Endodermal cell (in vitro differentiated cells): ENCODE data around the gene ERGIC3. TPM values are rescaled to one million over a fixed set of nuclear protein-coding genes. Genes with fewer than 3 reads are reported as not detected.

Source experiments
- DNase-seq: peaks from one replicate; pipeline ENCODE4 v3.0.0-alpha.2; 2017
- H3K27ac ChIP-seq: 2 replicates; pipeline ENCODE4 v1.5.1; 2013; ENCODE audit warnings: mild to moderate bottlenecking, low read depth, low read length, moderate library complexity
- H3K27me3 ChIP-seq: 2 replicates; pipeline ENCODE4 v1.6.1; 2013; ENCODE audit warnings: mild to moderate bottlenecking, low read length, moderate library complexity; ENCODE audit not compliant: insufficient read depth, control insufficient read depth, poor library complexity, severe bottlenecking
- H3K36me3 ChIP-seq: 2 replicates; pipeline ENCODE4 v1.7.0; 2013; ENCODE audit warnings: mild to moderate bottlenecking, low read length, moderate library complexity; ENCODE audit not compliant: control insufficient read depth, insufficient read depth
- H3K4me1 ChIP-seq: one replicate; pipeline ENCODE4 v1.7.0; 2013; ENCODE audit warnings: low read length; ENCODE audit not compliant: control insufficient read depth, insufficient read depth
- H3K4me3 ChIP-seq: 2 replicates; pipeline ENCODE4 v1.5.1; 2013; ENCODE audit warnings: mild to moderate bottlenecking, low read length, moderate library complexity
- H3K9ac ChIP-seq: 2 replicates; pipeline ENCODE4 v1.6.1; 2013; ENCODE audit warnings: mild to moderate bottlenecking, low read length, moderate library complexity; ENCODE audit not compliant: poor library complexity, severe bottlenecking; ENCODE audit errors: extremely low read depth
- H3K9me3 ChIP-seq: 2 replicates; pipeline ENCODE4 v1.6.1; 2013; ENCODE audit warnings: mild to moderate bottlenecking, low read length, moderate library complexity; ENCODE audit not compliant: control insufficient read depth
- H3K27ac Mint-ChIP-seq: 2 replicates; pipeline ENCODE4 v1.8.0; 2020; ENCODE audit warnings: mixed read lengths
- H3K27me3 Mint-ChIP-seq: 2 replicates; pipeline ENCODE4 v1.8.0; 2021; ENCODE audit warnings: mild to moderate bottlenecking, mixed read lengths; ENCODE audit not compliant: insufficient read depth
- H3K36me3 Mint-ChIP-seq: 2 replicates; pipeline ENCODE4 v1.8.0; 2020; ENCODE audit warnings: low read depth, mixed read lengths
- H3K4me1 Mint-ChIP-seq: 2 replicates; pipeline ENCODE4 v1.8.0; 2020; ENCODE audit warnings: mixed read lengths
- H3K4me3 Mint-ChIP-seq: 2 replicates; pipeline ENCODE4 v1.8.0; 2020; ENCODE audit warnings: mild to moderate bottlenecking, moderate library complexity, mixed read lengths
- H3K9me3 Mint-ChIP-seq: 2 replicates; pipeline ENCODE4 v1.8.0; 2020; ENCODE audit warnings: mild to moderate bottlenecking, mixed read lengths
- WGBS, 2 experiments: methylation state at CpG; one replicate each; pipeline versions ENCODE4 v1.1.5 to v1.1.7; 2013; ENCODE audit warnings: missing lambda C conversion rate in 2 of 2, mixed read lengths in 1 of 2; ENCODE audit not compliant: insufficient coverage in 1 of 2, insufficient read length in 1 of 2; 5-methylcytosine and 5-hydroxymethylcytosine counted together
- total RNA-seq, 2 donors: library from RNA; stranded (reverse); fragmentation: NEBNext Ultra II Directional in 1 of 2; extraction: Animal tissue kit (Norgen Biotek cat#: 25700) in 1 of 2; gene quantifications; 2 replicates in 1 of 2; 3 replicates in 1 of 2; pipeline ENCODE4 v1.2.1, GENCODE V29; 2021
- TF ChIP-seq, protein P1 (sequence below): fragments of 200-600 bp; sonication (generic); conservative IDR thresholded peaks from 2 replicates; pipeline ENCODE4 v1.5.0; 2021; ENCODE audit warnings: antibody characterized with exemption, mild to moderate bottlenecking

Gene ERGIC3
- total RNA-seq, 2 donors from 2014 or later: 217 to 230 TPM

DNA sequence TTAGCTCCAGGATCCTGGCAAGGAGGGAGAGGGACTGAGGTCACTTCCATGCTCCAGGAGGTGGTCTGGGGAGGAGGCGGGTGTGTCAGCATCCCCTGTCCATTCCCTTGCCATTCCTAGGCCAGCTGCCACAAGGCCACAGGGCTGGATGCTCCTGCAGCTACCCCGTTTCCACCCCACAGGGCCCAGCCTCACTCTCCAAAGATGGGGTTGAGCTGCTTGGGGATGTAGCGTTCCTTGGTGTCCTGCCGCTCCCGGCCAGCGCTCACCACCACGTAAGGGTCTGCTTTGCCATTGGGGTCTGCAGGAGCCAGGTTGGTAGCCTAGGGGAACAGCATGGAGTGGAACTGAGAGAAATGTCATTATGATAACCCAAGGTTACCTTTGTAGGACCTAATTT is 23.0 kb downstream of the ERGIC3 start:
- no peaks in the 10 kb centered on the region for H3K4me1 Mint-ChIP-seq
- Histone ChIP-seq H3K36me3 (no peaks in the 10 kb centered on the region), H3K27me3 (no peaks in the 10 kb centered on the region), H3K27ac (no peak overlapping the region), H3K4me1 (no peaks in the 10 kb centered on the region), H3K9ac (no peak overlapping the region), H3K4me3 (no peak overlapping the region), H3K9me3 (no peaks in the 10 kb centered on the region)
- no peaks in the 10 kb centered on the region for H3K9me3 Mint-ChIP-seq
- H3K27me3 Mint-ChIP-seq: no peaks in the 10 kb centered on the region
- H3K4me3 Mint-ChIP-seq: no peak overlapping the region
- H3K27ac Mint-ChIP-seq: no peak overlapping the region
- no peak for DNase-seq
- WGBS, 2 experiments: 96 to 97% methylated on average over 4 to 7 of the region's 7 CpGs
- H3K36me3 Mint-ChIP-seq: no peaks in the 10 kb centered on the region
- TF ChIP-seq, protein P1, sequence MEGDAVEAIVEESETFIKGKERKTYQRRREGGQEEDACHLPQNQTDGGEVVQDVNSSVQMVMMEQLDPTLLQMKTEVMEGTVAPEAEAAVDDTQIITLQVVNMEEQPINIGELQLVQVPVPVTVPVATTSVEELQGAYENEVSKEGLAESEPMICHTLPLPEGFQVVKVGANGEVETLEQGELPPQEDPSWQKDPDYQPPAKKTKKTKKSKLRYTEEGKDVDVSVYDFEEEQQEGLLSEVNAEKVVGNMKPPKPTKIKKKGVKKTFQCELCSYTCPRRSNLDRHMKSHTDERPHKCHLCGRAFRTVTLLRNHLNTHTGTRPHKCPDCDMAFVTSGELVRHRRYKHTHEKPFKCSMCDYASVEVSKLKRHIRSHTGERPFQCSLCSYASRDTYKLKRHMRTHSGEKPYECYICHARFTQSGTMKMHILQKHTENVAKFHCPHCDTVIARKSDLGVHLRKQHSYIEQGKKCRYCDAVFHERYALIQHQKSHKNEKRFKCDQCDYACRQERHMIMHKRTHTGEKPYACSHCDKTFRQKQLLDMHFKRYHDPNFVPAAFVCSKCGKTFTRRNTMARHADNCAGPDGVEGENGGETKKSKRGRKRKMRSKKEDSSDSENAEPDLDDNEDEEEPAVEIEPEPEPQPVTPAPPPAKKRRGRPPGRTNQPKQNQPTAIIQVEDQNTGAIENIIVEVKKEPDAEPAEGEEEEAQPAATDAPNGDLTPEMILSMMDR: no peak

DNA sequence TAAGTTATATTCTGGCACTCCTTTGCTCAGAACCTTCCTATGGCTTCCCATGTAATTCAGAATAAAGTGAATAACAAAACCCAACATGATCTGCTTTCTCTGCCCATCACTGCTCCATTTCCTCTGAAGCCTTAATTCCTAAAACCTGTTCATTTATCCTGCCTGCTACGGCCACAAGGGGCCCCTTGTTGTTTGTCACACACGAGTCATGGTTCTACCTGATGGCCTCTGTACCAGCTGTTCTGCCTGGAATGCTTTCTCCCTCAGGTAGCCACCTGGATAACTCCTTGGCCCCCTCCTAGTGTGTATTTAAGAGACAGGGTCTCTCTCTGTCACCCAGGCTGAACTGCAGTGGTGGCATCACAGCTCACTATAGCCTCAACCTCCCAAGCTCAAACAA is 26.8 kb downstream of the ERGIC3 start:
- no peak overlapping the region for H3K4me3 Mint-ChIP-seq
- Histone ChIP-seq H3K27ac (no peak overlapping the region), H3K4me3 (no peak overlapping the region), H3K9ac (no peak overlapping the region), H3K4me1 (no peaks in the 10 kb centered on the region), H3K27me3 (no peaks in the 10 kb centered on the region), H3K9me3 (no peaks in the 10 kb centered on the region), H3K36me3 (no peaks in the 10 kb centered on the region)
- H3K4me1 Mint-ChIP-seq: no peaks in the 10 kb centered on the region
- H3K27ac Mint-ChIP-seq: no peak overlapping the region
- no peaks in the 10 kb centered on the region for H3K36me3 Mint-ChIP-seq
- H3K9me3 Mint-ChIP-seq: peaks cover 9% of the 10 kb centered on the region
- 25 to 49% methylated on average over 1 to 2 of the region's 2 CpGs for WGBS, 2 experiments
- TF ChIP-seq, protein P1: peak; percentile 77
- peaks cover 2% of the 10 kb centered on the region for H3K27me3 Mint-ChIP-seq
- DNase-seq: peak; percentile 82

DNA sequence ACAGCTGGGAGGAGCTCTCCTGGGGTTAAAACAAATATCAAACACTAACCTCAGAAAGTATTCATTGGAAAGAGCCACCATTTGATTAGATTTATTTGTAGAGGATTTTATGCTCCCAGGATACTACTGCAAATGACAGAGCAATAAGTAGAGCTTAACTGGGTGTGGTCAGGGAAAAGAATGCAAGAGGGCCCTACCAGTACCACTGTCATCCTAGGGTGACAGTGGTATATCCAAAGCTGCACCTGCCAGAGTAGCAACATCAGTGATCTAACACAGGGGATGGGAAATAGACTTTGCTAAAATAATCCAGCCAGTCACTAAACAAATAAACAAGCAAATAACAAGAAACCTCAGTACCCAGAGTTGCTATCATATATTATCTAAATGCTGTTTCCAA is 29.7 kb downstream of the ERGIC3 start:
- no peaks in the 10 kb centered on the region for H3K36me3 Mint-ChIP-seq

More for the DNA sequence above, 29.7 kb downstream of the ERGIC3 start:
- no peak overlapping the region for H3K4me3 Mint-ChIP-seq
- peaks cover 11% of the 10 kb centered on the region for H3K9me3 Mint-ChIP-seq
- no peak for DNase-seq
- Histone ChIP-seq H3K27ac (no peak overlapping the region), H3K27me3 (no peaks in the 10 kb centered on the region), H3K9ac (no peak overlapping the region), H3K4me3 (no peak overlapping the region), H3K4me1 (no peaks in the 10 kb centered on the region), H3K36me3 (no peaks in the 10 kb centered on the region), H3K9me3 (no peaks in the 10 kb centered on the region)
- TF ChIP-seq, protein P1: no peak
- no peak overlapping the region for H3K27ac Mint-ChIP-seq
- H3K27me3 Mint-ChIP-seq: peaks cover 13% of the 10 kb centered on the region
- H3K4me1 Mint-ChIP-seq: no peaks in the 10 kb centered on the region
